HG03280 (cell line): ENCODE results near the gene TMEM81.

ENCODE experiments used
- ATAC-seq: cut with Tn5 transposase; IDR thresholded peaks from one replicate; pipeline ENCODE4 v1.9.1; 2021; ENCODE audit warnings: mild to moderate bottlenecking, moderate library complexity; ENCODE audit not compliant: unreplicated experiment

The TMEM81 gene

DNA sequence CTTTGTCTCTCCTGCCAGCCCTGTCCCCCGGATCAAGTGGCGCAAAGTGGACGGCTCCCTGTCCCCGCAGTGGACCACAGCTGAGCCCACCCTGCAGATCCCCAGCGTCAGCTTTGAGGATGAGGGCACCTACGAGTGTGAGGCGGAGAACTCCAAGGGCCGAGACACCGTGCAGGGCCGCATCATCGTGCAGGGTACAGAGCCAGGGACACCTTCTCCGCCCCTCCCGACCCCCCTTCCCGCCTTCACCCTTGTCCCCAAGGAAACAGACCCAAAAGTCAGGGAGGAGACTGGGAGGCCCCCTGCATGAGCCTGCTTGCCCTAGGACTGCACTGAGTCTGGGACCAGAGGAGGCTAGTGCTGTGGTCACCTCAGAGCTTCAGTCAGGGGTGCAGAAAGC is 23.0 kb downstream of the TMEM81 start:
- ATAC-seq, result no peak

DNA sequence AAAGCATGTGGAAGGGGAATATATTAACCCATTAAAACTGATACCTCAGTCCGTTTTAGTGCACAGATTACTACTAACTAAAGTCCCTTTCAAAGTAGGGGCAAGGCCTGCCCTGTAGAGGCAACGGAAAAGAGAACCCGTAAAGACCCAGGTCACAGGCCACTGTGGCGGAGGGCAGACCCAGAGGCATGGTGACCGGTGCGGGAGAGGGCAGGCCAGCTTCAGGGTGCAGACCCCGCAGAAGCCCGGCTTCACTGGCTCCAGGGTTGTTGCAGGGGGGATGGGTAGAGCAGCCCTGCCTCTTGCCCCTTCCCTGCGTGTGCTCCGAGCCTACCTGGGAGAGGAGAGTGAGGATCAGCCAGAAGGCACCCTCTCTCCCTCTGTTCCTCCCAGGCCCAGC is 23.5 kb downstream of the TMEM81 start:
- no peak for ATAC-seq

- no peak for ATAC-seq
These were observed 24.6 kb downstream of the TMEM81 start for GRCh38 chr1:205059660-205060059.

GRCh38 chr1:205058853-205059252 is 25.4 kb downstream of the TMEM81 start:
- ATAC-seq, result no peak

DNA sequence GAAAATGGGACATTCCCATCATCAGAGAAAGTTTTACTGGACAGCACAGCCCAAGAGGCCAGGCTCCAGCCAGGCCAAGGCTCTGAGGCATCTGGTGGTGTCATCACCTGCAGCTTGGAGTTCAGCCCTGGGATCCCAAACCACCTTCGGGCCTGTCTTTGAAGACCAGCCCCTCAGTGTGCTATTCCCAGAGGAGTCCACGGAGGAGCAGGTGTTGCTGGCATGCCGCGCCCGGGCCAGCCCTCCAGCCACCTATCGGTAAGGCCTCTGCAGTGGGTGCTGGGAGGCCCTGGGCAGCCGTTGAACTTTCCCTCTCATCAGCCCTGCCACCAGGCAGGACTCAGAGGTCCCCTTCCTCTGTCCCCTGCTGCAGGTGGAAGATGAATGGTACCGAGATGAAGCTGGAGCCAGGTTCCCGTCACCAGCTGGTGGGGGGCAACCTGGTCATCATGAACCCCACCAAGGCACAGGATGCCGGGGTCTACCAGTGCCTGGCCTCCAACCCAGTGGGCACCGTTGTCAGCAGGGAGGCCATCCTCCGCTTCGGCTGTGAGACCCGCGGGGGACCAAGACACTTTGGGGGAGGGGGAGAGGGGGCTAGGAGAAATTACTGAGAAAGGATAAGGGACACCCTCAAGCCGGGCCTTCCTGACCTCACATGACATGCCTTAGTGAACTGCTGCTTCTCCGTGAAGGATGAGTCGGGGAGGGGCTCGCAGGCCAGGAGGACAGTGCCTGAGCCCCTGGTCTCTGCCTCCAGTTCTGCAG is 26.3 kb downstream of the TMEM81 start:
- ATAC-seq, result no peak

DNA sequence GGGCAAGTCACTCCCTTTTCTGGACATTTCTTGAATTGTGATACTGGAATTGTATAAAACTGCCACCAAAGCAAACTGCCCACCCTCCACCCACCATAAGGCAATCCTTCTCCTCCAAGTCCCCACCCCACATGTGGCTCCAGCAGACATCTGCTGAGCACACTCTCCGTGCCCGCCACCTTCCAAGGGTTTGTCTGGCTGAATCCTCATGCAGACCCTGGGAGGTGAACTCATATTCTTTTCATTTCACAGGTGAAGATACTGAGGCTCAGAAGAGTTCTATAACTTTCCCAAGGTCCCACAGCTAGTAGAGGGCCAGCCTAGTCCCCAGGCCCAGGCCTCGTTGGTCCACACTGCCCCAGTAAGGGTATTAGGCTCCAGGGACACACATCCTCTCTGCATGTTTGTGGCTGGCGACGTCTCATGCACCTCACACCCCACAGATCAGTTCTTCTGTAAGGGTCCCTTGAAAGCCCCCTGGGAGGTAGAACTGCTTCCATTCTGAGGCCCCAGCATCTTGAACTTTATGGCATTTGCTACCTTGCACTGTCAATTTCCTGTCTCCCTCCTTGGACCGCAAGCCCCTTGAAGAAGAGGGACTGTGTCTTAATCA is 27.2 kb downstream of the TMEM81 start:
- no peak for ATAC-seq

DNA sequence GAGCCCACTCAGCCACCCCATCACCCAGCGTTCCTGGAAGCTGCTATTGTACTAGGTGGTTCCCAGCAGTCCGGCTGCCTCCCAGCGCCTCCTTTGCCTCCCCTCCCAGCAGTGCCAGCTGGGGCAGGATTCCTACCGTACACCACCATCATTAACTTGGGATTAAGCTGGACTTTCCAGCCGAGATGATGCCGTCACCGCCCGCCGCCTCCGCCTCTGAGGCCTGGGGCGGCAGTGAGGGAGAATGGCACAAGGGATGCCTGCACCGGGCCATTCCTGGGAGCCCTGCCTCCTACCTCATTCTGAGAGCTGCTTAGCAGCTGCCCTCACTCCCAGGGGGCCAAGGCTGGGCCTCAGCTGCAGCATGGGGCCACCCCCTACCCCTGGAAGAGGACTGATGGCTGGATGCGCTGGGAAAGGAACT is 28.1 kb downstream of the TMEM81 start:
- ATAC-seq, result no peak

- ATAC-seq, result no peak
These were observed 30.2 kb downstream of the TMEM81 start for GRCh38 chr1:205054013-205054412.

DNA sequence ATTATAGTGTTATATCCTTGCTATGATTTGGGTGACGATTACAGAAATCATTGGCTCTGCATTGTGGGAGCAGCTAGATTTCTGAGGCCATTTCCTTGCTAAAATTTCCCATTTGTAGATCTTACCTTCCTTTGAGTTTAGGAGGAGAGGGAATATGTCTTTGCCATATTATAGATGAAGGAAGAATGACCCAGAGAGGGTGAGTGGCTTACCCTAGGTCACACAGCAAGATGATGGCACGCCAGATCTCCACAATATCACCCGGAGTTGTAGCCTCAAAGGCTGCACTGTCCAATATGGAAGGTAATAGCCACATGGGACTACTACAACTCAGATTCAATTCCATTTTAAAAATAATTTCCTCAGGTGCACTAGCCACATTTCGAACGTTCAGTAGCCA is 31.0 kb downstream of the TMEM81 start:
- no peak for ATAC-seq

GRCh38 chr1:205052690-205053089 is 31.6 kb downstream of the TMEM81 start:
- ATAC-seq, result no peak

DNA sequence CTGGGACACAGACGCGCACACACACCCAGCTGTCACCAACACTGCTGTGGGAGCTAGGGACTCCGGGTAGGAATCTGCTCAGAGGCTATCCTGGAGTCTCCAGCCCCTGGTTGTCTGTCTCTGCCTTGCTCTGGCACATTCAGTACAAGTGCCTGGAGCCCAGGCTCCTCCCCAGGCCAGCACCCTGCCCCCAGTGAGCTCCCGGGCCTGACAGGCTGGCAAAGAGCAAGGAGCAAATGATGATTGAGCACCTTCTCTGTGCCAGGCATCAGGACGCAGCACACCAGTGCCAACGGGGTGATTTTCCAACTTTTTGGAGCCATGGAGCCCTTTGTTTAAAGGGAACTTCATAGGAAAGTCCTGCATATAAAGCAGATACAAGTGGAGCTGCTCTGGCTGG is 34.8 kb downstream of the TMEM81 start:
- ATAC-seq, result no peak

DNA sequence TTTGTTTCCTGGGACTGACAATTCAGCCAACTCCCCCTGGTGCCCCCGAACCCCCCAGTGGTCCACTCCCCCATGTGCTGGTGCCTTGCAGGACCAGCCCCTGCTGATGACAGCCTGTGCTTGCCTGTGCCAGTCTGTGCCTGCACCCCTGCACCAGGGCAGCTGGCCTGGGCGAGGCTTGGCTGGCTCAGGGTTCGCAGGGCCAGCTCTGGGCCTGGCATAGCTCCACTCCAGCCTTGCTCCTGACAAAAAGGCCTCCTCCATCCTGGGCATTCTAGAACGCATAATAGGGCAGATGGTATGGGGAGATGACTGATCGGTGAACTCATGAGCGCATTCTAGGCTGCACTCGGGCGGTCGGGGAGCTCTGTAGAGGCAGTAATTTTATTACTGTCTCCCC is 35.9 kb downstream of the TMEM81 start:
- no peak for ATAC-seq

DNA sequence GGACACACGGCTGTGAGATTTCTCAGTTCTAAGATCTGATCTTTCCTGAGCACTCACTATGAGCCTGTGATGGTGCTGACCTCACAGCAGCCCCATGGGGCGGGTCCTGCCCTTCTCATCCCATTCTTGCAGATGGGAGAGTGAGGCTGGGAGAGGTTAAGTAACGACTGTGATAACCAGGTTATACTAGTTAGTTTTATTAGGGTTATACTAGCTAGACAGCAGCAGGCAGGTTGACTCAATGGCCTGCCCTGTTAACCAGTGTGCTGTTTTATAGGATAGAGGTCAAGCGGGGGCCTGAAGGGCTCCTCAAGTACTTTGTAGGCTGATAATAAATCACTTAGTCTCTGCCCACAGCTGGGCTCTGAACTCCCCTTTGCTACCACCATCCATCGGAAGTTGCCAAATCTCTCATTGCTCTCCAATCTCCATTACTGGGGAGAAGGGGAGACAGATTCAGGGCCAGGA is 36.5 kb downstream of the TMEM81 start:
- ATAC-seq, result no peak

DNA sequence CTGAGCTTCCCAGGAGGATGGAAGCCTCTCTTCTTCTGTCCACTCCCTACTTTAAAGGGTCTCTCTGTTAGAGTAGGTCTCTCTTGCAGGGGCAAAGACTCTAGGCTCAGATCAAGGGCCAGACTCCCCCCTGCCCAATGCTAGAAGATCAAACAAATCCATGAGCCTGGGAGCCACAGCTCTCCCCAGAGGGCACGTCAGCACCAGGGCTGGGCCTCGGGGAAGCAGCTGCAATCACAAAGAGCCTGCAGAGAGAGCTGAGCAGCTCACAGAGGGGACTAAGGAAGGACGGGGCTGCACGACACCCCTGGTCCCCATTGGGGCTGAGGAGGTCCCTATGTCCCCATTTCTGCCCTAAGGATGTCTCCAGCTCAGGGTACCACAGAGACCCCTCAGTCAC is 37.4 kb downstream of the TMEM81 start:
- ATAC-seq, result no peak

- ATAC-seq, result no peak
These were observed 39.1 kb downstream of the TMEM81 start for GRCh38 chr1:205045146-205045545.

DNA sequence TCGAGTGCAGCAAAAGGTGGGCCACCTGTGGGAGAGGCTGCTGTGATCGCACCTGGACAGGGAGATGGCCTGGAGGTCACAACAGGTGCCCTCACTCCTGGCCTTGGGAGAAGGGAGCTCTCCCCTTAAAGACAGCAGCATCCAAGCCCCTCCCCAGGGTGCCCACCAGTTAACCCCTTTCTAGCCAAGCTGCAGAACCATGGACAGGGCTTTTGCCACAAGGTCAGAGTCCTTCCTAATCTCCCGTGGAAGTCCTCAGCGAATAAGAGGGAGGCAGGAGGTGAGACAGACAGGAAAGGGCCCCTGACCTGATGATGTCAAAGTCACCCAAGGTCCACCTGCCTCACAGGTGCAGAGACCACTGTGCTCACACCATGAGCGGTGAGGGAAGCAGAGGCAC is 39.5 kb downstream of the TMEM81 start:
- ATAC-seq, result no peak

DNA sequence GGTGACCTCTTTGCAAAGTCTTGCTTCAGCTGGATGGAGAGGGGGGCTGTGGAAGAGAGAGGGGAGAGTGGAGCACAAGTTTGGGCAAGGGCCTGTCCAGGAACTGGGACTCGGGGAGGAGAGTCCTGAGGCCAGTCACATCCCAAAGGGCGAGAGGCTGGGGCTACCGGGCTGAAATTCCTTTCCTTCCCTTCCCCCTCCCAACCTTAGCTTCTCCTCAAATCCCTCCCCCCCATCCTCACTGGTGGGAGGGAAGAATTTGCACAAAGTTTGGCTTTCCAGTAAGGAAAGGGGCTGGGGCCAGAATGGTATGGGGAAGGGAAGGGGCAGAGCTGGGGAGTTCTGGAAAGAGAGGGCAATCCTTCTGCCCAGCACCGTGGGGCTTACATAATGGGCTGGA is 40.4 kb downstream of the TMEM81 start:
- ATAC-seq, result no peak

GRCh38 chr1:205042911-205043806 is 41.1 kb downstream of the TMEM81 start, which contains the start of gene CNTN2:
Gene CNTN2, plus strand, starts transcription at chr1:205043212. Its CDS starts 9,974 bp downstream, at chr1:205053186.
- no peak for ATAC-seq

DNA sequence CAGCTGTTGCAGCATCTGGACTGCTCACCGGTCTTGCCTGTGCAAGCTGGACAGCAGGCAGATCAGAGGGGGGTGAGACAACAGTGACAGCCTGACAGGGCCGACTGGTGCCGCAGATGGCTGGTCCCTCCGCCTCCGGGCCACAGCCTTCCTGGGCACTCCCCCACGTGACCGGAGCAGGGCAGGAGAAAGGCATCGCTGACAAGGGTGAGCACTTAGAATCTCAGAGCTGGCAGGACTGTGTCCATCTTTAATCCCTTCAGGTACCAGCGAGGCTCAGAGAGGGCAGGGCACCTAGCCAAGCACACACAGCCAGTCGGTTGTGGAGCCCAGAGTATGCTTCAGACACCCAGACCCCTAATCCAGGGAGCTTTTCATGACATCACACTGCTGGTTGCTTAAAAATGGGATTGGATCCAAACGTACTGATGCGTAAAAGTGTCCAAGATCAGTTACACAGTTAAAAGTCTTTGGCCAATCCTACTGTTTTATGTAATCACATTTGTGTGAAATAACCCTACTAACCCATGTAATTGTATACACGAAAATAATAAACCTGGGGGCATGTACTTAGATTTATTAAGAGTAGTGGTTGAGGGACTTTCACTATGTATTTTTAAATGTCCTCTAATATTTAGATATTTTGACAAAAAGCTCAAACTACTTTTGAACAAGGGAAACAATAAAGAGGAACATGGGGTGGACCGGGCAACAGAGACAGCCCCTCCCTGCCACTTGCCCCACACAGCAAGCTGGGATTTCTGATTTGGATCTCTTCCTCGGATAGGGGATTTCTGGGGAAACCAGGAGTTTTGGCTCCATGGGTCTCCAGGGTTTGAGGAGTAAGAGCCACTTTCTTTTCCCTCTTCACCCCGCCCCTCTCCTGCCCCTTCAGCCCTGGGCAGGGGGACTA is 42.0 kb downstream of the TMEM81 start:
- ATAC-seq, result no peak

- ATAC-seq, result no peak
These were observed 43.1 kb downstream of the TMEM81 start for GRCh38 chr1:205041001-205041715.
